ENCODE measurements around the gene KLHDC8B.

DNA sequence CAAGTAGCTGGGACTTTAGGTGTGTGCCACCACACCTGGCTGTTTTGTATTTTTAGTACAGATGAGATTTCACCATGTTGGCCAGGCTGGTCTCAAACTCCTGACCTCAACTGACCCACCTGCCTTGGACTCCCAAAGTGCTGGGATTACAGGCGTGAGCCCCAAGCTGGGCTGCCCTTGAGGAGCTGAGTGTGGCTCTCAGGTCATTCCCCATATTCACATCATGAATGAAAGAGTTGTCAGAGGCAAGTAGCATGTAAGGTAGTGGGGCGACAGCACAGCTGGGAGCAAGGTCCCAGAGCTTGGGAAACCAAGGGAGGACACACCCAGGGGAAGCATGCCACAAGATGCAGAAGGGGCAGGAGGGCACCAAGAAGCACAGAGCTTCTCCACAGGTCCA is 10.2 kb upstream of the KLHDC8B start:
- TF ChIP-seq, protein P1, sequence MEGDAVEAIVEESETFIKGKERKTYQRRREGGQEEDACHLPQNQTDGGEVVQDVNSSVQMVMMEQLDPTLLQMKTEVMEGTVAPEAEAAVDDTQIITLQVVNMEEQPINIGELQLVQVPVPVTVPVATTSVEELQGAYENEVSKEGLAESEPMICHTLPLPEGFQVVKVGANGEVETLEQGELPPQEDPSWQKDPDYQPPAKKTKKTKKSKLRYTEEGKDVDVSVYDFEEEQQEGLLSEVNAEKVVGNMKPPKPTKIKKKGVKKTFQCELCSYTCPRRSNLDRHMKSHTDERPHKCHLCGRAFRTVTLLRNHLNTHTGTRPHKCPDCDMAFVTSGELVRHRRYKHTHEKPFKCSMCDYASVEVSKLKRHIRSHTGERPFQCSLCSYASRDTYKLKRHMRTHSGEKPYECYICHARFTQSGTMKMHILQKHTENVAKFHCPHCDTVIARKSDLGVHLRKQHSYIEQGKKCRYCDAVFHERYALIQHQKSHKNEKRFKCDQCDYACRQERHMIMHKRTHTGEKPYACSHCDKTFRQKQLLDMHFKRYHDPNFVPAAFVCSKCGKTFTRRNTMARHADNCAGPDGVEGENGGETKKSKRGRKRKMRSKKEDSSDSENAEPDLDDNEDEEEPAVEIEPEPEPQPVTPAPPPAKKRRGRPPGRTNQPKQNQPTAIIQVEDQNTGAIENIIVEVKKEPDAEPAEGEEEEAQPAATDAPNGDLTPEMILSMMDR (IDR thresholded peaks at IDR 0.05; ENCODE audit: poor library complexity) = no peak
- TF ChIP-seq EZH2phosphoT487 (IDR thresholded peaks at IDR 0.05; ENCODE audit: low read depth, severe bottlenecking, unreplicated experiment) (no peak), EZH2 (IDR thresholded peaks at IDR 0.05; ENCODE audit: borderline replicate concordance) (no peak)

Data from hepatocyte (in vitro differentiated cells).